CD14-positive monocyte (primary cell): Measurements from ENCODE around the gene DBF4. TPM values are rescaled to one million over a fixed set of nuclear protein-coding genes. Genes with fewer than 3 reads are reported as not detected.
A peak's percentile ranks its signal among the peaks of the same experiment; 100 is the strongest.

Experiments used
- DNase-seq, 3 donors: peaks; one replicate each; pipeline ENCODE4 v3.0.0-alpha.2; 2011 to 2022
- H2AFZ ChIP-seq: 2 replicates; pipeline ENCODE4 v1.6.0; 2012; ENCODE audit warnings: mild to moderate bottlenecking, low read depth, low read length, inconsistent platforms; ENCODE audit not compliant: insufficient read depth, poor library complexity, severe bottlenecking
- H3K27ac ChIP-seq, 2 donors: 1 replicate in 1 of 2; 2 replicates in 1 of 2; pipeline ENCODE4 v1.5.1; 2012 to 2013; ENCODE audit warnings: low read length in 2 of 2, control low read depth in 1 of 2, inconsistent platforms in 1 of 2, low read depth in 1 of 2, mild to moderate bottlenecking in 1 of 2
- H3K27me3 ChIP-seq, 2 donors: one replicate each; pipeline versions ENCODE4 v1.6.0 to v1.6.1; 2011 to 2013; ENCODE audit warnings: low read length in 2 of 2; ENCODE audit not compliant: control insufficient read depth in 2 of 2, insufficient read depth in 2 of 2
- H3K36me3 ChIP-seq, 2 donors: replicated peaks in 1 of 2; 1 replicate in 1 of 2; 2 replicates in 1 of 2; pipeline versions ENCODE4 v1.5.1 to v1.6.1; 2012 to 2013; ENCODE audit warnings: low read length in 2 of 2, control low read depth in 1 of 2, inconsistent platforms in 1 of 2, mild to moderate bottlenecking in 1 of 2; ENCODE audit not compliant: insufficient read depth in 2 of 2, control insufficient read depth in 1 of 2
- H3K4me1 ChIP-seq, 2 donors: 1 replicate in 1 of 2; 2 replicates in 1 of 2; pipeline versions ENCODE4 v1.5.1 to v1.6.1; 2012 to 2013; ENCODE audit warnings: low read length in 2 of 2, control low read depth in 1 of 2, inconsistent platforms in 1 of 2, mild to moderate bottlenecking in 1 of 2, moderate library complexity in 1 of 2; ENCODE audit not compliant: insufficient read depth in 2 of 2, control insufficient read depth in 1 of 2
- H3K4me2 ChIP-seq: replicated peaks from 2 replicates; pipeline ENCODE3; 2012; ENCODE audit warnings: low read length, moderate library complexity, mild to moderate bottlenecking; ENCODE audit not compliant: poor library complexity, severe bottlenecking; ENCODE audit errors: extremely low read depth
- H3K4me3 ChIP-seq, 3 experiments: fragments of 200-600 bp in 1 of 3; sonication (generic) in 1 of 3; replicated peaks in 1 of 3; 1 replicate in 2 of 3; 2 replicates in 1 of 3; pipeline ENCODE4 v1.5.1; 2011 to 2013; ENCODE audit warnings: low read length in 3 of 3, mild to moderate bottlenecking in 3 of 3, control low read depth in 2 of 3, low read depth in 2 of 3, inconsistent platforms in 1 of 3, moderate library complexity in 1 of 3
- H3K79me2 ChIP-seq: 2 replicates; pipeline ENCODE4 v1.6.0; 2012; ENCODE audit warnings: mild to moderate bottlenecking, control low read depth, inconsistent platforms, low read length, moderate library complexity; ENCODE audit not compliant: insufficient read depth
- H3K9ac ChIP-seq: 2 replicates; pipeline ENCODE4 v1.6.0; 2017; ENCODE audit warnings: low read length, mild to moderate bottlenecking; ENCODE audit not compliant: insufficient read depth, poor library complexity, severe bottlenecking
- H3K9me3 ChIP-seq, 2 donors: replicated peaks in 1 of 2; 1 replicate in 1 of 2; 2 replicates in 1 of 2; pipeline versions ENCODE4 v1.5.1 to v1.6.1; 2012 to 2013; ENCODE audit warnings: low read length in 2 of 2, control low read depth in 1 of 2; ENCODE audit not compliant: control insufficient read depth in 1 of 2, insufficient read depth in 1 of 2
- H4K20me1 ChIP-seq: 2 replicates; pipeline ENCODE4 v1.6.0; 2012; ENCODE audit warnings: mild to moderate bottlenecking, low read length, control low read depth, moderate library complexity; ENCODE audit not compliant: insufficient read depth
- H3K27ac Mint-ChIP-seq, 7 donors: one replicate each; pipeline ENCODE4 v1.8.0; 2020; ENCODE audit warnings: mild to moderate bottlenecking in 7 of 7, mixed read lengths in 7 of 7, moderate library complexity in 6 of 7, inconsistent platforms in 2 of 7
- H3K27me3 Mint-ChIP-seq, 3 donors: one replicate each; pipeline ENCODE4 v1.8.0; 2021 to 2022; ENCODE audit warnings: low read depth in 3 of 3, mild to moderate bottlenecking in 3 of 3, mixed read lengths in 3 of 3, moderate library complexity in 3 of 3, inconsistent platforms in 1 of 3
- H3K36me3 Mint-ChIP-seq, 2 donors: one replicate each; pipeline ENCODE4 v1.8.0; 2020; ENCODE audit warnings: mixed read lengths in 2 of 2, inconsistent platforms in 1 of 2, mild to moderate bottlenecking in 1 of 2
- H3K4me1 Mint-ChIP-seq: one replicate; pipeline ENCODE4 v1.8.0; 2020; ENCODE audit warnings: mild to moderate bottlenecking, mixed read lengths
- H3K4me3 Mint-ChIP-seq, 2 donors: one replicate each; pipeline ENCODE4 v1.8.0; 2020; ENCODE audit warnings: mild to moderate bottlenecking in 2 of 2, mixed read lengths in 2 of 2, moderate library complexity in 1 of 2
- H3K9me3 Mint-ChIP-seq, 7 donors: one replicate each; pipeline ENCODE4 v1.8.0; 2020 to 2022; ENCODE audit warnings: mixed read lengths in 7 of 7, mild to moderate bottlenecking in 6 of 7, moderate library complexity in 6 of 7, inconsistent platforms in 2 of 7
- CTCF ChIP-seq: fragments of 200-600 bp; IDR thresholded peaks from one replicate; pipeline ENCODE4 v1.8.0; 2022; ENCODE audit warnings: antibody characterized with exemption, mild to moderate bottlenecking
- WGBS: methylation state at CpG from one replicate; pipeline ENCODE4 v1.1.5; 2013; ENCODE audit warnings: missing lambda C conversion rate; ENCODE audit not compliant: insufficient coverage; 5-methylcytosine and 5-hydroxymethylcytosine counted together
- intact Hi-C, 2 donors: fragments of 100-400 bp; cut with micrococcal nuclease; formaldehyde crosslinking; loops; one replicate each; pipeline versions ENCODE4 v1.15.0 to v1.15.1; 2023
- polyA plus RNA-seq, 3 donors: library from polyadenylated mRNA; depleted of rRNA in 1 of 3; unstranded in 2 of 3; stranded (reverse) in 1 of 3; fragments of 300-500 nt in 2 of 3; fragments of >200 nt in 1 of 3; fragmentation: Illumina TruSeq in 2 of 3; gene quantifications; 1 replicate in 2 of 3; 2 replicates in 1 of 3; pipeline ENCODE4 v1.2.3, GENCODE V29; 2012 to 2021

The DBF4 gene
- polyA plus RNA-seq, 3 donors = 2.6 to 7.3 (median 6.7) TPM

- Histone ChIP-seq H3K4me1 (peaks cover 28 to 47% of the 10 kb centered on the region in 2 donors), H3K27ac (peak overlapping the region in 1 of 2 donors; percentile 91), H3K79me2 (peaks cover 89% of the 10 kb centered on the region), H2AFZ (no peak overlapping the region), H4K20me1 (peaks cover 40% of the 10 kb centered on the region), H3K9me3 (peaks cover 15 to 19% of the 10 kb centered on the region in 2 donors), H3K4me3 (peak overlapping the region; percentile 93 to 99 (median 98)), H3K4me2 (peak overlapping the region; percentile 94), H3K36me3 (peaks cover 5 to 24% of the 10 kb centered on the region in 2 donors), H3K9ac (no peak overlapping the region), H3K27me3 (no peaks in the 10 kb centered on the region)
- Mint-ChIP-seq H3K36me3 (peaks cover 20 to 29% of the 10 kb centered on the region in 2 donors), H3K27ac (peak overlapping the region; percentile 86 to 93 (median 90)), H3K27me3 (peaks cover 0 to 2% (median 0%) of the 10 kb centered on the region in 3 donors), H3K4me1 (peaks cover 53% of the 10 kb centered on the region), H3K4me3 (peak overlapping the region; percentile 96 to 97), H3K9me3 (peaks cover 9 to 27% (median 18%) of the 10 kb centered on the region in 7 donors)
- intact Hi-C loops = loop anchor here in 1 of 2 donors (10.0 kb wide), 1 partner anchor 719 kb away; the partner anchor contains the start of gene DMTF1
- no peak for TF ChIP-seq CTCF
- peak; percentile 78 to 91 (median 89) for DNase-seq
- WGBS = 0% methylated on average over 1 of the region's 4 CpGs
Observed at GRCh38 chr7:87874066-87874465, 2.2 kb upstream of the DBF4 start.

- H4K20me1 ChIP-seq = peaks cover 28% of the 10 kb centered on the region
- Mint-ChIP-seq H3K36me3 (peaks cover 15 to 21% of the 10 kb centered on the region in 2 donors), H3K4me3 (peak overlapping the region; percentile 96 to 97), H3K9me3 (peaks cover 9 to 20% (median 12%) of the 10 kb centered on the region in 7 donors), H3K27me3 (peaks cover 0 to 2% (median 0%) of the 10 kb centered on the region in 3 donors), H3K27ac (peak overlapping the region; percentile 82 to 96 (median 93)), H3K4me1 (peaks cover 51% of the 10 kb centered on the region)
- 0% methylated on average over 32 of the region's 35 CpGs for WGBS
- H3K27me3 ChIP-seq = no peaks in the 10 kb centered on the region
- H3K9ac ChIP-seq = peak overlapping the region; percentile 86
- peaks cover 5 to 15% of the 10 kb centered on the region in 2 donors for H3K36me3 ChIP-seq
- H3K27ac ChIP-seq = peak overlapping the region; percentile 91 to 94
- peaks cover 9 to 13% of the 10 kb centered on the region in 2 donors for H3K9me3 ChIP-seq
- H3K4me2 ChIP-seq = peak overlapping the region; percentile 94
- H2AFZ ChIP-seq = peak overlapping the region; percentile 96
- H3K4me3 ChIP-seq = peak overlapping the region; percentile 93 to 99 (median 98)
- peaks cover 89% of the 10 kb centered on the region for H3K79me2 ChIP-seq
- H3K4me1 ChIP-seq = peaks cover 28 to 47% of the 10 kb centered on the region in 2 donors
- no peak for DNase-seq
- intact Hi-C loops = loop anchor here in 1 of 2 donors (10.0 kb wide), 1 partner anchor 721 kb away; the partner anchor contains the start of gene DMTF1
- no peak for TF ChIP-seq CTCF
Observed at GRCh38 chr7:87875151-87876039, 898 bp upstream of the DBF4 start.
